8988T (cell line): ENCODE measurements around the gene LRRC4B.
"Not testable (repeated sequence)": the region's sequence is repeated elsewhere in the genome, so short reads cannot be mapped to it uniquely, and the experiment has no call there.

ENCODE experiments used
- DNase-seq: peaks from one replicate; pipeline ENCODE4 v3.0.0; 2011

Gene LRRC4B

DNA sequence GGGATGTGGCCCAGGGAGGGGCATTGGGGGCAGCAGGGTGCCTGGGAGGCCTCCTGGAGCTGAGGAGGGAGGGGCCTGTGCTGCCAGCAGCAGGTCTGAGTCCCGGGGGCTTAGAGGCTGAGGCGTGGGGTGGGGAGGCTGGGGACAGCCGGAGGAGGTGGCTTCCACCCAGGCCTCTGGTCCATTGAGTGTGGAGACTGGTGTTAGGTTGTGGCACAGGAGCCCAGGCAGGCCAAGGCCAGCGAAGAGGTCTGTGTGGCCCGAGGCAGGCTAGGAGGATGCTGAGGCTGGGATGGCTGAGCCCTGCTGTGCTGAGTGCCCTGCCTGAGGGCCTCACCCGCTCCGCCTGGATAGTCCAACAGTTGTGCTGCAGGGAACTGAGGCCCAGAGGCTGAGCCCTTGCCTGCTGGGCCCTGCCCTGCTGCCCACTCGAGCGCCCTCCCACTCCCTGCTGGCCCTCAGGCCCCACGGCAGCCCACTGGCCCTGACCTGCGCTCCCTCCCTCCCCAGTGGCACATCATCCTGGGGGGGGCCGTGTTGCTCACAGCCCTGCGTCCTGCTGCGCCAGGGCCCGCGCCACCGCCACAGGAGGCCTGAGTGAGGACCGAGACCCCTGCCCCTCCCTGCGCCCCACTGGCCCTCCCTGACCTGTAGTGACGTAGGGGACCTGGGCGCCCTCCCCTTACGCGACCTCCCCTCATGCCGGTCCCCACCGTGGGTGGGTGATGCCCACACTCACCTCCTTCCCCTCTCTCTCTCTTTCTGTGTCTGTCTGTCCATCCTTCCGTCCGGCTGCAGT lies 86.7 kb downstream of the LRRC4B start:
- no peak for DNase-seq

GRCh38 chr19:50480281-50481111 lies 87.7 kb downstream of the LRRC4B start:
- no peak for DNase-seq

- no peak for DNase-seq
Measured at GRCh38 chr19:50479761-50480251, 88.4 kb downstream of the LRRC4B start.

DNA sequence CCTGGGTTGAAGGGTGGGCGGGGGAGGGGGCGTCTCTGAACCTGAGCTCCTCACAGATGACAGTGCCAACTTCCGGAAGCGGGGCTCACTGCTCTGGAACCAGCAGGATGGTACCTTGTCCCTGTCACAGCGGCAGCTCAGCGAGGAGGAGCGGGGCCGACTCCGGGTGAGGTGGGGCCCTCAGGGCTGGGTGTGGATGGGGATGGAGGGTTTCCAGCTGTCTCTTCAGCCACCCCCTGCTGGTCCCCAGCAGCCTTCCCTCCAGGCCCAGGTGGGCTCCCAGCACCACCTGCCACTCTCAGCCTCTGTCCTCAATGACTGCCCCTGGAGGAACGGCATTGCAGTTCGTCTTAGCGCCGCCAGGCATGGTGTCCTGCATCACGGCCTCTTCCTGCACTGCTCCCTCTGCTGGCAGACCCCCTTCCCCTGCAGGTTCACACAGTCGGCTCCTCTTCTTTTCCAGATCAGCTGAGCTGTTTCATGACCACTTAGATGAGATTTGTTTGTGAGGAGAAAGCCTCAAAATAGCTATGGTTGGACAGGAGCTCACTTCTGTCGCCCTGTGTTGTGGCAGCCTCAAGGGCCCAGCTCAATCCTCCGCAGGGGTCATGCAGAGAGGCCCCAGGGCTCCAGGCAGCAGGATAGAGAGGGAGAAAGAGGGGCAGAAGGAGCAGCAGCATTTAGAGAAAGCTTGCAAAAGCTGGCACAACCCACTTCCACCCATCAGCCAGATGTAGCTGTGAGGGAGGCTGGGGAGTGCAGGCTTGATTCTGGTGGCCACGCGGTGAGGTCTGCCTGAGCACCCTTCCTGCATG lies 89.1 kb downstream of the LRRC4B start:
- DNase-seq: peak; percentile 84

DNA sequence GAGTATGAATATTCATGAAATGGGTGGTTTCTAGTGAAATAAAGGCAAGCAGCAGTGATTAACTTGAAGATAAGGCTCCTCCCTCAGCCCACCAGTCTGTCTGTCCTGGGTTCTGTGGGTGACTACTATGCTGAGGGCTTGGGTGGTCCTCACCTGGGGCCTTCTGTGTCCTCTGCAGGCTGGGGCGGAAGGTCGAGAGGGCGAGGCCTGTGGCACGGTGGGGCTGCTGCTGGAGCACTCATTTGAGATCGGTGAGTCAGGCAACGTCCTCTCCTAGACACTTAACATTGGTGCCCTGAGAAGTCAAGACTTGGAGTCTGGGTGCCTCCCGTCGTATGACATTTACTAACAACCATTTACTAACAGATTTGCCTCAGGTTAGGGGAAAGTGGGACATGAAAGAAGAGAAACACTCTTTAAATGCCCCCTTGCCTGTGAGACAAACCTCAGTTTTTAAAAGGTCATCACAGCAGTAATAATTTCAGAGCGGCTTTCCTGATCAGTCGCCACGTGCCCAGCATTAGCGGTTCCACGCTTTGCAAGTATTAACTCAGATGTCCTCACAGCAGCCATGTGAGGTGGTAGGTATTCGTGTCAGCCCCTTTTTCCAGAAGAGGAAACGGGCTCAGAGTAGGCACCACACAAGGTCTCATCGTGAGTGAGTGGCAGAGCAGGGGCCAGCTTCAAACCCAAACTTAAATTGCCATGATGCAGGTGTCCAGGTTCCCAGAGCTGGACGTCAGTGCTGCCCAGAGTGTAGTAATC lies 90.3 kb downstream of the LRRC4B start:
- DNase-seq: no peak

DNA sequence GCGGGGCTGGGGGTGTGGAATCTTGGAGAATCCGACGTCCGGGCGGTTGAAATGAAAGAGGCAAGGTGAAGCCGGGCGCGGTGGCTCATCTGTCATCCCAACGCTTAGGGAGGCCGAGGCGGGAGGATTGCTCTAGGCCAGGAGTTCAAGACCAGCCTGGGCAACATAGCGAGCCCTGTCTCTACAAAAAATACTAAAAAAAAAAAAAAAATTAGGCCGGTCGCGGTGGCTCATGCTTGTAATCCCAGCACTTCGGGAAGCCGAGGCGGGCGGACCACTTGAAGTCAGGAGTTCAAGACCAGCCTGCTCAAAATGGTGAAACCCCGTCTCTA lies 91.4 kb downstream of the LRRC4B start:
- DNase-seq: no peak

DNA sequence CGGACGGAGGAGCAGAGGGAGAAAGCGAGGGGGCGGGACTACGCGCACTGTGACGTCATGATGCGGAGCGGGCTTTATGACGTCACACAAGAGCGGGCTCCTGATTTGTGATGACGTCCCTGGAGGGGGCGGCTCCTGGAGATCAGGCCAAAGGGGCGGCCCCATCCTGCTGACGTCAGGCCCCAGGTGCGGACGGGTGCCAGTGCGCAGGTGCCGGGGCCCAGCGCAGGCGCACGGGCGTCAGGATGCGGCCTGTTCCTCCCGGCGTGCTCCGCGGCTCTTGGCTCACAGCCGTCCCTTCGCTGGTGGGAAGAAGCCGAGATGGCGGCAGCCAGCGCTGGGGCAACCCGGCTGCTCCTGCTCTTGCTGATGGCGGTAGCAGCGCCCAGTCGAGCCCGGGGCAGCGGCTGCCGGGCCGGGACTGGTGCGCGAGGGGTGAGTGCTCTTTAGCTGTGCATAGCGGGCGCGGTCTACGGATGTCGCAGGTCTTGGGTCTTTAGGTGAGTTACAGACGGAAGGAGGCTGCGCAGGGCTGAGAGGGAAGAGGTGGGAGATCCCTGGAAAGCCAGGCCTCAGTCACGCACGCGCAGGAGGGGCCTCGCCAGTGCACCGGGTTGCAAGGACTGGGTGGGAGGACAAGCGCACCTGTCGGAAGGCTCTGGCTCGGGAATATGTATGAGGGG lies 91.9 kb downstream of the LRRC4B start, which contains the start of the genes EMC10 and GARIN5A:
EMC10 (plus strand) TSS at position 284 of the 683 bp plus-strand sequence; CDS start at position 322, 38 bp downstream.
GARIN5A (minus strand) TSS at position 625 of the 683 bp plus-strand sequence; CDS start at position 165, 460 bp downstream.
- peak; percentile 91 for DNase-seq

DNA sequence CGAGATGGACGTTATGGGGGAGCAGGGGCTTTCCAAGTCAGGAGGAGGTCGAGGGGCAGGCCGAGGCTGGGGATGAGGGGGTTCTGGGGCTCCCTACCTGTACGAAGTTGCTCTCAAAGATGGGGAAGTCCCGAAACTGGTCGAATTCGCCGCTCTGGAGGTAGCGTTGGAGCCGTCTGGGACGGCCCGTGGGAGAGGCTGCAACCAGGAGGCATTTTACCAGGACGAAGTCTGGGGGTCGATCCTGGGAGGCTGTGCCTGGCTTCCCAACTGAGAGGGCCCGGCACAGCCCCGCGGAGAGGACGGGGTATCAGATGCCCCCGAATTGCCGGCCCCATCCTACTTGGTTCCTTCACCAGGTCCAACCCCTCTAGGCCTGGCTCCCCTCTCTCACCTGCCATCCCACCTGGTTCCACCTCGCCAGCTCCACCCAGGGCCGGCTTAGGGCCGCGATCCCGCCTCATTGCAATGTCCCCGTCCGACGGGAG lies 92.5 kb downstream of the LRRC4B start:
- no peak for DNase-seq

DNA sequence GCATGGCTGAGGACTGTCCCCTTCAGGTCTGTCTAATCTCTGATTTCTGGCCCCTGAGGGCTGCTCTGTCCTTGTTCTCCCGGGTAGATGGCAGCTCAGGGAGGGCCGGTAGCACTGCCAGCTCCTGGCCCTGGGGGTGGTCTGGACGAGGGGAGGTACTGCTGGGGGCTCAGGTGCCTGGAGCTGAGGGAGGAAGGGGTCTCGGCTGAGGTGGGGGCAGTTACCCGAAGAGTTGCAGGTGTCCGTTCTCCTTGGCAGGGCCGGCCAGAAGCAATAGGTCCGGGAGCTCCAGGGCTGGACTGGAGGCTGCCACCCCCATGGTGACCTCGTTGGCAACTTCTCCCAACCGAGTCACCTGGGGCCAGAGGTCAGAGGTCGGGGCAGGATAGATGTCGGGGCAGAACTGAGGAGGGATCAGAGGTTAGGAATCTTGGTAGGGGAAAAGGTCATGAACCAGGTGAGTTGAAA lies 93.1 kb downstream of the LRRC4B start:
- DNase-seq: no peak

DNA sequence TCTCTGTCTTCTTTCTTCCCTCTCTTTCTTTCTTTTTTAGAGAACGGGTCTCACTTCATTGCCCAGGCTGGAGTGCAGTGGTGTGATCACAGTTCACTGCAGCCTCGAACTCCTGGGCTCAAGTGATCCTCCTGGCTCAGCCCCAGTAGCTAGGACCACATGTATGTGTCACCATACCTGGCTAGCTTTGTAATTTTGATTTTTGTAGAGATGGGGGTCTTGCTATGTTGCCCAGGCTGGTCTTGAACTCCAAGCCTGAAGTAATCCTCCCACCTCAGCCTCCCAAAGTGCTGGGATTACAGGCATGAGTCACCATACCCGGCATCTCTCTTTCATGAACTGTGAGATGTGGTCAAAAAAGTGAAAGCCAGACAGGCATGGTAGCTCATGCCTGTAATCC lies 94.9 kb downstream of the LRRC4B start:
- DNase-seq: not testable (repeated sequence)

GRCh38 chr19:50468818-50469217 lies 99.4 kb downstream of the LRRC4B start:
- no peak for DNase-seq

DNA sequence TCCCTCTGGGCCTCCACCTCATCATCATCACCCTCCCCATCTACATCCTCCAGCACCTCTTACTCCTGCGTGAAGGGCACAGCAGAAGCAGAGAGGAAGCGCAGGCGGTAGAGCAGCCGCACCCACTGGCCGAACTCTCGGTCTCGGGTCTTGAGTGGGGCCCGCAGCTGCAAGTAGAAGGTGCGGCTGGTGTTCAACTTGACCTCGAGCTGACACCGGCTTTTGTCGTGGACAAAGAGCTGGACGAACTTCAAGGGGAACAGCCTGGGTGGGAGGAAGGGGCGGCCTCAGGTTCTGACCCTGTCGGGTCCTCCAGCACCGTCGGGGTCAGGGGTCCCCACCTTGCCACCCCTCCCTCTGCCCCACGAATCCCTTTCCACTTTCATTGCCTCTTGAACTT lies 100.7 kb downstream of the LRRC4B start:
- no peak for DNase-seq
